GM19035 (cell line): ENCODE data around the gene ETFBKMT.
A peak's percentile ranks its signal among the peaks of the same experiment; 100 is the strongest.

Experiments
- ATAC-seq: cut with Tn5 transposase; IDR thresholded peaks from one replicate; pipeline ENCODE4 v1.9.1; 2021; ENCODE audit not compliant: unreplicated experiment

The ETFBKMT gene, protein sequence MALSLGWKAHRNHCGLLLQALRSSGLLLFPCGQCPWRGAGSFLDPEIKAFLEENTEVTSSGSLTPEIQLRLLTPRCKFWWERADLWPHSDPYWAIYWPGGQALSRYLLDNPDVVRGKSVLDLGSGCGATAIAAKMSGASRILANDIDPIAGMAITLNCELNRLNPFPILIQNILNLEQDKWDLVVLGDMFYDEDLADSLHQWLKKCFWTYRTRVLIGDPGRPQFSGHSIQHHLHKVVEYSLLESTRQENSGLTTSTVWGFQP

GRCh38 chr12:31659087-31659942 is at the start of gene ETFBKMT:
Gene ETFBKMT, plus strand, starts transcription at chr12:31659688. Its CDS starts 2,266 bp downstream, at chr12:31661954.
- ATAC-seq, result peak; percentile 99

GRCh38 chr12:31612819-31613218 is 46.7 kb upstream of the ETFBKMT start:
- ATAC-seq, result no peak

DNA sequence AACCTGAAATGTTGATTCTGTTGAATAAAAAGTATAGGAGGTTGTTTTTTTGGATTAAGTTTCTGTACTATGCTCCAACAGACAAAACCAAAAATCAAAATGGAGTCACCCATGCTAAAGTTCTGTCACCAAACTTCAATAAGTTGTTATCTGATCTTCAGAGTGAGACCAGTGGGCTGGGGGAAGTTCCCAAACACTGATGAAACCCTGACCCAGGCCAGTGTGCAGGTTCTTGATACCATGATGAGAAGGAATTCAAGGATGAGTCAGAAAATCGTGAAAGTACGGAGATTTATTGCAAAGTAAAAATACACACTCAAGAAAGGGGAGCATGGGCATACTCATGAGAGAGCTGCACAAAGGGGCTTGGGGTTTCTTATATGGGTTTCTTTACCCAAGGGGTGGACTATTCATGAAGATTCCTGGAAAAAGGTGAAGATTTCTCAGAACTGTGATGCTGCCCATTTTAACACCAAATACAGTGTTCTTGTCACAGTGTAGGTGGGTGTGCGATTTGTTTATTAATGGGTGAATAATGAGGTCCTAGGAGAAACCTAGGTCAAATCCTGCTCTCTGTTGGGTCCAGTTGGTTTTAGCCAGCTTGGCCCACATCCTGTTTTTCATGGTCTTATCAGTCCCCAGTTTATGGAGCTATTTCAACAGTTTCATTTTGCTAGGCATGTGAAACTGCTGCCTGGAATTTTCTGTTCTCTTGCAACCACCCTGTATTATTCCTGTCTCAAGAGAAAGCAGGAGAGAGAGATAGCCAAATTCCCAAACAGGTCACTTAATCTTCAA is 41.1 kb upstream of the ETFBKMT start:
- no peak for ATAC-seq

GRCh38 chr12:31620311-31620710 is 39.2 kb upstream of the ETFBKMT start:
- ATAC-seq, result no peak

GRCh38 chr12:31622038-31622437 is 37.5 kb upstream of the ETFBKMT start:
- no peak for ATAC-seq

- ATAC-seq, result no peak
Measured at GRCh38 chr12:31626270-31626995, 33.1 kb upstream of the ETFBKMT start.

GRCh38 chr12:31627456-31628054 is 31.9 kb upstream of the ETFBKMT start:
- ATAC-seq, result no peak

- no peak for ATAC-seq
Measured at GRCh38 chr12:31629756-31630732, 29.4 kb upstream of the ETFBKMT start.

DNA sequence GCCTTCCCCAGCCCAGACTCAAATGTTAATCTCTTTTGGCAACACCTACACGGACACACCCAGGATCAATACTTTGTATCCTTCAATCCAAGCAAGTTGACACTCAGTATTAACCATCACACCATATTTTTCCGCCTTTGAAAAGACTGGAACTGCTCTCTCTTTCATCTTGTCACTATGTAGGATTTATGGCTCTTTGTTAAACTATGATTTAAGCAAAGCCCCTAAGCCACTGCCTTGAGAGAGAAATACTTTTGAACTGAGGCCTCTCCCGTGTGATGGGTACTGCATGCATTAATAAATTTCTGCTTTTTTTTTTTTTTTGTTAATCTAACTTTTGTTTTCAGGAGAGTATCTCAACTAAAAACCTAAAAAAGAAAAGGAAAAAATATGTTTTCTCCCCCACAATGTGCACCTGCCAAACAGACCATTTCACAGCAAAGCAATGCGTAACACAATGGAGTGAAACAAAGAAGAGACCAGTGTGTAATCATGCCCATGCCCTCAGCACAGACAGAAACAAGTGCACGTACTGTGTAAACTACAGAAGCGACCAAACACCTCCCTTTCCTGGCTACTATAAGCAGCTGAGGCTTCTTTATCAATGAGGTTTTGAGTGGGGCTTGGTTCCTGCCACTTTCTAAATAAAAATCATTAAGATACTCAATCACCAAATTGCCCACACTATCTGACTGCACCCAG is 28.3 kb upstream of the ETFBKMT start:
- no peak for ATAC-seq

DNA sequence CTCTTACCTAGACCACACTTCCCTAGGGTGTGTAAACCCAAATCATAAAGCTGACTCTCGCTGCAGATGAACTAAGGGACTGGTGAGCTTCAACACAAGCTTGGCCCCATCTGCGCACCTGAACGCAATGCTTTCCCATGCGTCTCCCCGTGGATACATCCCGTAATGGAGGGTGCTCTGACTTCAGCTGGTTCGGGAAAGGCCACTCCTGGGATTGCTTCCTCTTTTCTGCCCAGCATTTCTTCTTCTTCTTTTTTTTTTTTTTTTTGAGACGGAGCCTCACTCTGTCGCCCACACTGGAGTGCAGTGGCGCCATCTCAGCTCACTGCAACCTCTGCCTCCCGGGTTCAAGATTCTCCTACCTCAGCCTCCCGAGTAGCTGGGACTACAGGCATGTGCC is 27.7 kb upstream of the ETFBKMT start:
- ATAC-seq, result no peak

DNA sequence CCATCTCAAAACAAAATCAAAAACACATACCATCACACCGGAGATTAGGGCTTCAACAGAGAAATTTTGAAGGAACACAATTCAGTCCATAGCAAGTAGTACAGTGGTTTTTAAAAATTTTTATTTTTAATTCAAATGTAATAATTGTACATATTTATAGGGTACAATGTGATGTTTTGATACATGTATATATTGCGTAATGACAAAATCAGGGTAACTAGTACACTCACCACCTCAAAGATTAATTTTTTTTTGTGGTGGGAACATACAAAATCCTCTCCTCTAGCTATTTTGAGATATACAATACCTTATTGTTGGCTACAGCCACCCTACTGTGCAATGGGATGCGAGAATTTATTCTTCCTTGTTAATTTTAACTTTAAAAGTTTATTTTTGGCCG is 26.0 kb upstream of the ETFBKMT start:
- no peak for ATAC-seq

DNA sequence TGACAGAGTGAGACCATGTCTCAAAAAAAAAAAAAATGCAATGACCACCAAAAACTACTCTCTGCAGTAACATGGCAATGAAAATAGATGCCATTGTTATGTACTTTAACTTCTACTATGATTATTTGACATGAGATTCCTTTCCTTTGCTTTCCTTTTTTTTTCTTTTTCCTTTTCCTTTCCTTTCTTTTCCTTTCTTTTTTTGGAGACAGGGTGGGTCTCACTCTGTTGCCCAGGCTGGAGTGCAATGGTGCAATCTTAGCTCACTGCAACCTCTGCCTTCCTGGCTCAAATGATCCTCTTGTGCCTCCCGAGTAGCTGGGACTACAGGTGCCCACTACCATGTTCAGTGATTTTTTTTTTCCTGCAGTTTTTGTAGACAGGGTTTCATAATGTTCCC is 24.9 kb upstream of the ETFBKMT start:
- ATAC-seq, result no peak

DNA sequence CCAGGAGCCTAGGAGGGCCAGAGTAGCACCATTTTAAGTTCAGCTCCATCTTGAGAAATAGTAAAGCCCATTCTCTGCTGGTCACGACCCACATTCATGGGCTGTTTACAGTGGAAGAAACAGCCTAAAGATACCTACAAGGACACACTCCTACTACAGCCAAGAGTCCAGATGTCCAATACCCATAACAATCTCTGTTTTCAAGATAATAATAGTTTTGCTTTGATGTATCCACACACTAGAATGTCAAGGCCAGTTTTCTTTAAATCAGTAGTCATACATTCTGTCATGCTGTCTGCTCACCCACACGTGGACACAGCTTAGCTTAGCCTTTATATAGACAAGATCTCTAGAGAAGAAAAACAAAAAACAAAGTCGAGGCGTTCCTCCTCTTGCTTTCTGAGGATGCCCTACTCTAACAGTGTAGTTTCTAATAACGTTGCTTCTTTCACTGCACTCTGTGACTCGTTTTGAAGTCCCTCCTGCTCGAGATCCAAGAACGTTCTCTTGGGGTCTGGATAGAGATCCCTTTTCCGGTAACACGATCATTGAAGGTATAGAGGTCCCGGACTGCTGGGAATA is 17.9 kb upstream of the ETFBKMT start:
- no peak for ATAC-seq

DNA sequence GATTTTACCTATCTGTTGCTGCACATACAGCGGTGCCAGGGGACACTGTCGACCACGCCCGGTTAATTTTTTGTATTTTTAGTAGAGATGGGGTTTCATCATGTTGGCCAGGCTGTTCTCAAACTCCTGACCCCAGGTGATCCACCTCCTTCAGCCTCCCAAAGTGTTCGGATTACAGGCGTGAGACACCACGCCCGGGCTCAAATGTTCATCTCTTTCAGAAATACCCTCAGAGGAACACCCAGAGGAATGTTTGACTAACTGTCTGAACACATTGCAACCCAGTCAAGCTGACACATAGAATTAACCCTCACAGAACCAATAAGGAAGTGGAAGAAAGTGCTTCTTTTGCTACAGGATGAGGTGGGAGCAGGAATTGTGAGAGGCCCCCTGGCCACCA is 15.0 kb upstream of the ETFBKMT start:
- ATAC-seq, result no peak

DNA sequence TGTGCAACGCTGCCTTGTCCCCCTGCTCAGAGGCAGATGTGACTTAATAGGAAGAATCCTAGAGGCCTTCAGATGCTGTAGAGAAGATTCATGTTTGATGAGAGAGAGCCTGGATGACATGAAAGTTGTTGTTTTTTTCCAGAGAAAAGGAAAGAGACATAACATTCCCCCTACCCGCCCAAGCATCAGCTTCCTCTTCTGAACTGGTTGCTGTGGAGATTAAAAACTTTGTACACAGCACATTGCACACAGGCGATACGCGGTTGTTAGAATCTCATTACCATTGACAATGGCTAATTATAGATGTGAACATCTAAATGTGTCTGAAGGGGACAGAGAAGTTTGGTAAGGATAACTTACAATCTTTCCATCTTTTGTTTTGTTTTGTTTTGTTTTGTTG is 13.6 kb upstream of the ETFBKMT start:
- no peak for ATAC-seq

GRCh38 chr12:31647086-31647491 is 12.4 kb upstream of the ETFBKMT start:
- ATAC-seq, result no peak

GRCh38 chr12:31650918-31651317 is 8.6 kb upstream of the ETFBKMT start:
- no peak for ATAC-seq

GRCh38 chr12:31651893-31652521 is 7.5 kb upstream of the ETFBKMT start:
- peak; percentile 40 for ATAC-seq
